Uterus (tissue), 2 donors: ENCODE measurements around the gene PLPP2.

Experiments
- POLR2A ChIP-seq, 2 donors: fragments of 450-650 bp; IDR thresholded peaks; one replicate each; pipeline ENCODE4 v1.6.1; 2016; ENCODE audit warnings: antibody characterized with exemption in 2 of 2, mild to moderate bottlenecking in 1 of 2, moderate library complexity in 1 of 2
- TF ChIP-seq, protein P1 (sequence below), 4 experiments: fragments of 200-600 bp in 2 of 4; fragments of 450-650 bp in 2 of 4; sonication (generic) in 2 of 4; IDR thresholded peaks; one replicate each; pipeline ENCODE4 v1.5.1; 2016 to 2019; ENCODE audit warnings: antibody characterized with exemption in 4 of 4, mild to moderate bottlenecking in 2 of 4, moderate library complexity in 1 of 4

DNA sequence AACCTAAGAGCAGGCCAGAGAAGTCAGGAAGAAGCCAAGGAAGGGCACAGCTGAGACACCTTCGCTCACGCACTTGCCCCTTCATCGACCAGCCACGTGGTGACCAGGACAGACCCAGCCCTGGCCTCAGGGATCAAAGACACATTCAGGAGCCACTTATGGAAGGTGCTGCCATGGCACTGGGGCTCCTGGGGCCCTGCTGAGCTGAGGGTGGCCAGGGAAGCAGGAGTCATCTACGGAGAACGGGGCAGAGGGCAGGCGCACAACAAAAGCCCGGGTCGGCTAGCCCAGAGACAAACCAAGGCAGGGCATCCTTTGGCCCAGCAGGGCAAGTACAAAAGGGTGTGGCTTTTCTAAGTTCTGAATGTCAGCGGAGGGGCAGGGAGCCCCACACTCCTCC is 2.3 kb downstream of the PLPP2 start:
- TF ChIP-seq, protein P1, sequence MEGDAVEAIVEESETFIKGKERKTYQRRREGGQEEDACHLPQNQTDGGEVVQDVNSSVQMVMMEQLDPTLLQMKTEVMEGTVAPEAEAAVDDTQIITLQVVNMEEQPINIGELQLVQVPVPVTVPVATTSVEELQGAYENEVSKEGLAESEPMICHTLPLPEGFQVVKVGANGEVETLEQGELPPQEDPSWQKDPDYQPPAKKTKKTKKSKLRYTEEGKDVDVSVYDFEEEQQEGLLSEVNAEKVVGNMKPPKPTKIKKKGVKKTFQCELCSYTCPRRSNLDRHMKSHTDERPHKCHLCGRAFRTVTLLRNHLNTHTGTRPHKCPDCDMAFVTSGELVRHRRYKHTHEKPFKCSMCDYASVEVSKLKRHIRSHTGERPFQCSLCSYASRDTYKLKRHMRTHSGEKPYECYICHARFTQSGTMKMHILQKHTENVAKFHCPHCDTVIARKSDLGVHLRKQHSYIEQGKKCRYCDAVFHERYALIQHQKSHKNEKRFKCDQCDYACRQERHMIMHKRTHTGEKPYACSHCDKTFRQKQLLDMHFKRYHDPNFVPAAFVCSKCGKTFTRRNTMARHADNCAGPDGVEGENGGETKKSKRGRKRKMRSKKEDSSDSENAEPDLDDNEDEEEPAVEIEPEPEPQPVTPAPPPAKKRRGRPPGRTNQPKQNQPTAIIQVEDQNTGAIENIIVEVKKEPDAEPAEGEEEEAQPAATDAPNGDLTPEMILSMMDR (IDR thresholded peaks at IDR 0.05), result no peak
- no peak for TF ChIP-seq POLR2A (IDR thresholded peaks at IDR 0.05)
